GM21447 (cell line): ENCODE data around the gene EBP.

Source experiments
- ATAC-seq: cut with Tn5 transposase; IDR thresholded peaks from one replicate; pipeline ENCODE4 v1.9.1; 2021; ENCODE audit not compliant: unreplicated experiment

The EBP gene

DNA sequence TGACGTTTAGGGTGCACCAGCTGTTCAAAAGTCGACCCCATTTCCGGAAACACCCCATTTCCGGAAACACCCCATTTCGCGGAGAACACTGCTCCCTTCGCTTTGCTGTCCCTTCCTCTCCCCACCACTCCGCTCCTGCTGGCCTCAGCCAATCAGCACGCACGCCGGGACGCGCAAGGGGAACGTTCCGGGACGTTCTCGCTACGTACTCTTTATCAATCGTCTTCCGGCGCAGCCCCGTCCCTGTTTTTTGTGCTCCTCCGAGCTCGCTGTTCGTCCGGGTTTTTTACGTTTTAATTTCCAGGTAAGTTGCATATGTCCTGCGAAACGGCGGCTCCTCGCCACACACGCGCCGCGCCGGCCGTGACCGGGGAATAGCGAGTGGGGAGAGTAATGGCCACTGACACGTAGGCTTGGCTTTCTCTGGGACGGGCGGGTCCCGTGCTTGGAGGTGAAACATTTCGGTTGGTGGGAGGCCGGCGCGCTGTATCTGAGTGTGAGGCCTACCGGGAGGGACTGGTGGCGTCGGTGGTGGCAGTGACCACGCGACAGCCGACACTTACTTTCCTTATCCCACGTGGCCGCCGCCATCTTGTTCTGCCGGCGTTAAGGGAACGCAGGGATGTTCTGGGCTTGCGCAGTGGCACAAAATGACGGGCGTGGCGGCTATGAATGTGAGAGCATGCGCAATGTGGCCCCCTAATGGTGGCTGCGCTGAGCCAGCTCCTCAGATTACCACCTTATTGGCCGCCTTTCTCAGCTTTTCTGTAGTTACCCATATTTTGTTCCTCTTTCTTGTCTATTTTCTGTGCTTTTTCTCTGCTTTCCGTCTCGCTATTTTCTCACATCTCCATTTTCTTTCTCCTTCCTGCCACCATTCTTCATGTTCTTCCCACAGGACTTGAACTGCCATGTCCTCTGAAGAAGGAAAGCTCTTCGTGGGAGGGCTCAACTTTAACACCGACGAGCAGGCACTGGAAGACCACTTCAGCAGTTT is 53.0 kb downstream of the EBP start, which contains the start of gene RBM3:
Gene RBM3 (plus strand): TSS at position 215 of the 997 bp plus-strand sequence. CDS start 697 bp downstream, at position 912.
- peak; percentile 75 for ATAC-seq

DNA sequence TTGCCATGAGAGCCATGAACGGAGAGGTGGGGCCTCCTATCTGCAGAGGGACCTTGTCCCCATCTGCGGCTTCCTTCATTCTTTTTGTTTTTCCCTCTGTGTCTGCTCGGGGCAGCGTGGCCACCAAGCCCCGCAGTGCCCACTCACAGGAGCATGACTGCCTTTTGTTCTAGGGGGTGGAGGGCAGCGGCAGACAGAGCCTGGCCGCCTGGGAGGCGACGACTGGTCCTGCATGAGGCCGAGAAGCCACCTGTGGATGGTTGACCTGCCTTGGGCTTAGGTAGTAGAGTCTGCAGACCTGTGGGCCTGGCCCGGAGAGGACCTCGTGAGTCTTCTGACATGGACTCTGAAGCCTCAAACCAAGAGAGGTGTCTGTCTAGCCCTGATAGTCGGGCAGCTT is 54.0 kb downstream of the EBP start:
- ATAC-seq, result no peak

DNA sequence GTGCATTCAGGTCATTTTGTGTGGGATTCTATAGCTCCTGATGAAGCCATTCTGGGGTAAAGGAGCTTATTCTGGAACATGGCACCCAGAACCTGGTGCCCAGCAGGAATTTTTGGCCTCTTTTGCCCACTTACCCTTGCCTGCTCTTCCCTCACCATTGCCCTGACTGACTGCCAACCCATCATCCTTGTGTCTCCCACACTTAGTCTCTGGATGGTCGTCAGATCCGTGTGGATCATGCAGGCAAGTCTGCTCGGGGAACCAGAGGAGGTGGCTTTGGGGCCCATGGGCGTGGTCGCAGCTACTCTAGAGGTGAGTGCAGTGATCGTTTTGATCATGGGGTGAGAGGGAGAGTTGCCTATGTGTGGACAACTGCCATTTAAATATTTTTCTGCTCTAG is 54.5 kb downstream of the EBP start:
- no peak for ATAC-seq
